Activated T-helper 2 cell treated with anti-CD3 and anti-CD28 coated beads, Interferon-gamma antibody, Interleukin-2, Interleukin-4, amounts not matched to agents 10 μg/mL and 5 μg/mL and 100 μg/mL, durations not matched to agents 14 hours and 24 hours and 36 hours (primary cell): ENCODE results near the gene CAMTA1. TPM values are rescaled to one million over a fixed set of nuclear protein-coding genes. Genes with fewer than 3 reads are reported as not detected.

Source experiments
- DNase-seq: peaks from one replicate; pipeline ENCODE4 v3.0.0; 2021; ENCODE audit warnings: low spot score
- H3K27ac Mint-ChIP-seq: one replicate; pipeline ENCODE4 v1.8.0; 2021; ENCODE audit warnings: mixed read lengths
- H3K27me3 Mint-ChIP-seq: one replicate; pipeline ENCODE4 v1.8.0; 2021; ENCODE audit warnings: low read depth, mixed read lengths
- H3K36me3 Mint-ChIP-seq: one replicate; pipeline ENCODE4 v1.8.0; 2021; ENCODE audit warnings: low read depth, mixed read lengths
- H3K4me1 Mint-ChIP-seq: one replicate; pipeline ENCODE4 v1.8.0; 2021; ENCODE audit warnings: low read depth, mixed read lengths
- H3K4me3 Mint-ChIP-seq: one replicate; pipeline ENCODE4 v1.8.0; 2021; ENCODE audit warnings: low read depth, mild to moderate bottlenecking, moderate library complexity, mixed read lengths
- H3K9me3 Mint-ChIP-seq: one replicate; pipeline ENCODE4 v1.8.0; 2021; ENCODE audit warnings: mixed read lengths
- intact Hi-C: fragments of 100-400 bp; cut with micrococcal nuclease; formaldehyde crosslinking; loops from one replicate; pipeline ENCODE4 v1.15.1; 2023
- total RNA-seq: library from RNA; stranded (reverse); gene quantifications from 2 replicates; pipeline ENCODE4 v1.2.3, GENCODE V29; 2022

The CAMTA1 gene
- total RNA-seq, 1 donor from 2014 or later = 62.9 TPM

DNA sequence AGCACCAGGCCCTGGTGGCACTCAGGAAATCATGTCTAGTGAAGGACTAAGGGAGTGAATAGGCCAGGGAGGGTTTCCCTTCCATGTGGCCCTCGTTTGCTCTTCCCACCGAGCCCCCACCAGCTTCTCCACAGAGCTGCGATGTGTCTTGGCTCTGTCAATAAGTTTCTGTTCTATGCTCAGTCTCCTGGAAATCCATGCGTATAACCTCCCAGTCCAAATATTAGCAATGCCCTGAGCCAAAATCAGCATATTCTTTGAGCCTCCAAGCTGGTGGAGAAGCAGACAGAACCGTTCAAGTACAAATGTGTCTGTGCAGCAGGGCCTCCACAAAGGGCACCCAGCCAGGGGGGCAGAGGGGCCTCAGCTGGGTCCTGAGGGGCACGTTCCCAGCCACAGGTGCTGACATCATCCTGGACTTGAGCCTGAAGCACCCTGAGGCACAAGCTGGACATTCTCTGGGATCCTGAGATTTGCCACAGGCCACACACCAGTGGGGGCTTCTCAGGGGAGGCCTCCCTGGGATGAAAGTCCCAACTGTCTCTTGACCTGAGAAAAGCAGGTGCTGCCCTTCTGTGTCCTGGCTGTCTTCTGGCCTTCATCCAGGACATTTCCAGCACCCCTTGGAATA lies 635.3 kb downstream of the CAMTA1 start:
- Mint-ChIP-seq H3K27ac (no peak overlapping the region), H3K9me3 (no peaks in the 10 kb centered on the region), H3K27me3 (no peaks in the 10 kb centered on the region), H3K4me3 (no peak overlapping the region), H3K4me1 (no peaks in the 10 kb centered on the region), H3K36me3 (no peaks in the 10 kb centered on the region)
- intact Hi-C loops = no loop called here
- DNase-seq = no peak

DNA sequence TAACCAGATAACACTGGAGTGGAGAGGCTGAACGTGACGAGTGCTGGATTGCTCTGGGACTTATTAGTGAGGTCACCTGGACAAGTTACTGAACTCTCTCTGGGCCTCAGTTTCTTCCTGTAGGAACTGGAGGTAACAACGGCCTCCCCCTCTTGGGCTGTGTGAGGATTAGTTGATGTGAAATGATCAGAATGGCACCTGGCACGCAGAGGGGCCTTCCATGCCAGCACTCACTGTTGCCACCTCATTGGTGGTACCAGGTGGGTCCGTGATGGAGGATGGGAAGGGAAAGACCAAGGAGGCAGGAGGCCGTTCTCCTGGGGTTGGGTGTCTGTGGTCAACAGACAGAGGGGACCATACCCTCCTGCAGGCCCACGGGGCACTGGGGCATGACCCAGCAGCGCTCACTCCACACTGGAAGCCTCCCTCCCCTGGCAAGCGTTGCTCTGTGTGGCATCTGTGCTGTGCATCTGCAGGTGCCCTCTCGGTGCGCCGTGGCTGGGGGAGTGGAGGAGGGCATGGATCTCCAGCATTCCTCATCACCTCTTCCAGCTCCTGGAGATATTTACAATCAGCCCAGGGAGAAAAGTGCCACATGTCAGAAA lies 636.3 kb downstream of the CAMTA1 start:
- DNase-seq = no peak

DNA sequence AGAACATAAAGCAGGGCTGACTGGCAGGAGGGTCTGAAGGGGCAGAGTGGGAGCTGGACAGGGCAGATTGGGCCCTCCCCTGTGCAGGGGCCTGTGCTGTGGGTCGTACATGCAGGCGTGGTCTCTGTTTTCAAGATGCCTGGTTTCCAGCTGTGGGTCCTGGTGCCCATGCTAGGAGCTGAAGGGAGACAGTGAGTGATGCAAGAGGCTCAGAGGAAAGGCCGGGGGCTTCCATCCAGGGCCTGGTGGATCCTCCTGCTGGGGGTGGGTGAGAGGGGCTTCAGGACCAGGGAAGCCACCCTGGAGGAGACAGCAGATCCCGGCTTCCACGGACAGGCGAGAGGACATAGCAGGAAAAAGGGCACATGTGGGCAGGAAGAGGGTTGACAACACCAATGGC lies 636.8 kb downstream of the CAMTA1 start:
- H3K9me3 Mint-ChIP-seq = no peaks in the 10 kb centered on the region
- H3K27ac Mint-ChIP-seq = no peak overlapping the region
- H3K27me3 Mint-ChIP-seq = no peaks in the 10 kb centered on the region
- H3K4me3 Mint-ChIP-seq = no peak overlapping the region
- no peaks in the 10 kb centered on the region for H3K36me3 Mint-ChIP-seq
- no peak for DNase-seq
- H3K4me1 Mint-ChIP-seq = no peaks in the 10 kb centered on the region
- intact Hi-C loops = no loop called here

More for the DNA sequence above, 636.3 kb downstream of the CAMTA1 start:
- H3K4me3 Mint-ChIP-seq = no peak overlapping the region
- no peaks in the 10 kb centered on the region for H3K9me3 Mint-ChIP-seq
- intact Hi-C loops = no loop called here
- no peaks in the 10 kb centered on the region for H3K4me1 Mint-ChIP-seq
- no peaks in the 10 kb centered on the region for H3K27me3 Mint-ChIP-seq
- H3K27ac Mint-ChIP-seq = no peak overlapping the region
- H3K36me3 Mint-ChIP-seq = no peaks in the 10 kb centered on the region

DNA sequence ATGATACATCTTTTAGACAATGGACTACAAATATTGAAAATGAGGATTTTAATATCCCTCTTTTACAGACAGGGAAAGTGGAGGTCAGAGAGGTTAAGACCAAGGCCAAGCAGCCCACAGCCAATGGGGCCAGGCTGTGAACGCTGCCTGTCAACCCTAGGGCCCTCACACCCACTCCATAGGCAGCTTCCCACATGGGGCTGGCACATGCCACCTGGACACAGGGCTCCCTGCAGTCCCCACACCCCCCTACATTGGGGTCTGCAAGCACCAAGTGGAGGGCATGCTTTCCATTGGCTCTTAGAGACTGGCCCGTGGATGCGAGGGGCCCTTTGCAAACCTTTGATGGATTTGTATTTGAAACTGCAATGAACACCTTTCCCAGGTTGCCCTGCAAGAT lies 637.3 kb downstream of the CAMTA1 start:
- Mint-ChIP-seq H3K27me3 (no peaks in the 10 kb centered on the region), H3K4me3 (no peak overlapping the region), H3K27ac (no peak overlapping the region), H3K36me3 (no peaks in the 10 kb centered on the region), H3K9me3 (no peaks in the 10 kb centered on the region), H3K4me1 (no peaks in the 10 kb centered on the region)
- no peak for DNase-seq
- intact Hi-C loops = no loop called here

DNA sequence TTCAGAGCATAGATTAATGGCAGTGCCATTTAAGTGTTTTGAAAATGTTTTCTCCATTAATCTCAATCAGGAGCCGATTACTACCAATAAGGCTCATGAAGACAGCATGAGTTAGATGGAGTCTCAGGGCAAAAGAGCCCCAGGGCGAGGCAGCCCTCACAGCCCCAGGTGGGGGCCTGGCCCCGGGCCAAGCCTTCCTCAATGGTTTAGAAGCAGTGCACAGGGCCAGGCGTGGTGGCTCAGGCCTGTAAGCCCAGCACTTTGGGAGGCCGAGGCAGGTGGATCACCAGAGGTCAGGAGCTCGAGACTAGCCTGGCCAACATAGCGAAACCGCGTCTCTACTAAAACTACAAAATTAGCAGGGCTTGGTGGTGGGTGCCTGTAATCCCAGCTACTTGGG lies 637.7 kb downstream of the CAMTA1 start:
- H3K4me3 Mint-ChIP-seq = no peak overlapping the region
- no peaks in the 10 kb centered on the region for H3K9me3 Mint-ChIP-seq
- H3K27ac Mint-ChIP-seq = no peak overlapping the region
- no peak for DNase-seq
- H3K4me1 Mint-ChIP-seq = no peaks in the 10 kb centered on the region
- no peaks in the 10 kb centered on the region for H3K27me3 Mint-ChIP-seq
- intact Hi-C loops = no loop called here
- no peaks in the 10 kb centered on the region for H3K36me3 Mint-ChIP-seq

DNA sequence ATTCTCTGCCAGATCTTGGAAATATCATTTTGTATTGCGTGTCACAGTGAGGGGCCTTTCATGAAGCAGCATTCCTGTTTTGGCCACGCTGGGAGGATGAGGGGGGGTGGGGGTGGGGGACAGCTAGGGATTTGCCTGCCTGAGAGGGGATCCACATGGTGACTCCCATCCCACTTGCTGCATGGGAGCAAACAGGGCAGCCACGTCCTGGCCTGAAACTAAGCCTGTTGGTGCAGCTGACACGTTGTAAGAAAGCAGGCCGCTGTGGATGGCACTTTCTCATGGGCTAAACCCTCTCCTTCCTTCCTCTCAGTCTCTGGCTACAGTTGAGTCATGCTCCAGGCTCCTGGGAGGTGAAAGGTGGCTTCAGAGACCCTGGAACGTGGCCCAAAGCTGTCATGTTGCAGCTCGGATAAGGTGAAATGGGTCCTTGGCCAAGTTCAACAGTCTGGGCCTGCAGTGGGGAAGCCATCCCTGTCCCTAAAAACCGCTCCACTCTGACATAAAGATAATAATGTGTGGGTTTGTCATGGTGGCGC lies 639.2 kb downstream of the CAMTA1 start:
- Mint-ChIP-seq H3K27me3 (no peaks in the 10 kb centered on the region), H3K9me3 (no peaks in the 10 kb centered on the region), H3K27ac (no peak overlapping the region), H3K4me3 (no peak overlapping the region), H3K36me3 (no peaks in the 10 kb centered on the region), H3K4me1 (no peaks in the 10 kb centered on the region)
- no peak for DNase-seq
- intact Hi-C loops = no loop called here

DNA sequence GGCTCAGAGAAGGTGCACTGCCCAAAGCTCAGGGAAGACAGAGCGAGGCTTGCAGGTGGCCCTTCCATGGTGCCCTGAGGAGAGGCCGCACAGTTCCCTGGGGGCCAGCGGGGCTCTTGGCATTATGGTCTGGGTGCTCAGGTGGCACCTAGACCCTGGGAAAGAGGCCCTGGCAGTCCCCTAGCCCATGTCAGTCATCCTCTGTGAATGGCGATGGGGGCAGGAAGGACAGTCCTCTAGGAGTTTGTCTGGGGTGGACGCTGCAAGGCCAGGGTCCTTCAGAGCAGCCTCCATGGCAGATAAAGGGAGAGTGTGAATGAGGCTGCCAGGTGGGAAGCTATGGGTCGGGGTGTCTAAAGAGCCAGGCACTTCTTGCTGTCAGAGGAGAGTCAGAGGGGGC lies 640.0 kb downstream of the CAMTA1 start:
- intact Hi-C loops = no loop called here
- no peaks in the 10 kb centered on the region for H3K36me3 Mint-ChIP-seq
- no peaks in the 10 kb centered on the region for H3K27me3 Mint-ChIP-seq
- H3K4me3 Mint-ChIP-seq = no peak overlapping the region
- no peaks in the 10 kb centered on the region for H3K9me3 Mint-ChIP-seq
- H3K27ac Mint-ChIP-seq = no peak overlapping the region
- DNase-seq = no peak
- H3K4me1 Mint-ChIP-seq = no peaks in the 10 kb centered on the region

DNA sequence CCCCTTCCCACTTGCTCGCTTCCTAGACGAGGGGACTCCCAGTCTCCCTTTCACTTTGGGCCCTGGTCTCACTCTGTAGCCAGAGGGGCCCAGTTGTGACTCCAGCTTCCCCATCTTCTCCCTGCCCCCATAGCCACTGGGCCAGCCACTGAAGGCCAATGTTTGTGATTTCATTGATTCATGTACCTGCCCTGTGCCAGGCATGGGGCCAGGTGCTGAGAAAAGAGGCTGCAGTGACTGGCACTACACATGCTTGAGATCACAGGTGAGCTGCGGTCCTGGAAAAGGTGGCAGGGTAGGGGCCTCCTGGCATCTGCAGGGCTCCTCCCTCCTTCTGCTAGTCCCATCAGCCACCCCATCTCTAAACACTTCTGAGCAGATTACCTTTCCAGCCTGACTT lies 640.5 kb downstream of the CAMTA1 start:
- no peaks in the 10 kb centered on the region for H3K4me1 Mint-ChIP-seq
- H3K27ac Mint-ChIP-seq = no peak overlapping the region

DNA sequence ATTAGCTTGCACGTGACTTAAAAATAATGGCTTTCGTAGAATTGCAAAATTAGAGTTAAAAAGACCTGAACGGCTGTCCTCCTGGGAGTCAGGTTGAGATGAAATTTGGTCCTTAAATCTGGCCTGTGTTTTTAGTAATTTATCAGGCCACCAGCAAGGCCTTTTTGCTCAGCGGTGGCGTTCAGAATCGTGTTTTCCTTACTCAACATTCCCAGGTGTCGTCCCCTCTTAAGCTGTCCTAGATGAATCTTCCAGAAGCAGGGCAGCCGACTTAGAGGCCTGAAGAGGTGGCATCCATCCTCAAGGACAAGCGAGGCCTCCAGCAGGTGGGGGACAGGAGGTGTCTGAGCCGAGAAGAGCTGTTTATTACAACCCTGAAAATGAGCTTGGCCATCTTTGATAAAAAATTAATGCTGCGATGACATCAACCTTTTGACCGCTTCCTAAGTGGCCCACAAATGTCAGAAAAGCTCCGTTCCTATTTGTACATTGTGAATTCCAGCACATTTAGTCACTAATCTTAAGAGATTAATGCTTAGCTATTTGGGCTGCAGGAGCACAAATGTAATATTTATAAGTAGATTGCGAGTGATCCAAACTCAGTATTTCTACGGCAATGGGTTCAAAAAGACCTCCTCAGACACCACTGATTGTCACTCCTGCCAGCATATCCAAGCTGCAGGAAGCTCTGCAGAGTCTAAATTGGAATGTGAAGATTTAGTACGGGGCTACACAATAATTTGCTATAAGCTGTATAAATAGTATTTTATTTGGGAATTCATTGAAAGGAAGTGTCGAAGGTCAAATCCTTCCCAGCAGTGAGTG lies 641.7 kb downstream of the CAMTA1 start:
- no peaks in the 10 kb centered on the region for H3K4me1 Mint-ChIP-seq
- no peaks in the 10 kb centered on the region for H3K27me3 Mint-ChIP-seq
- no peak overlapping the region for H3K27ac Mint-ChIP-seq
- DNase-seq = no peak
- no peaks in the 10 kb centered on the region for H3K36me3 Mint-ChIP-seq
- H3K9me3 Mint-ChIP-seq = no peaks in the 10 kb centered on the region
- no peak overlapping the region for H3K4me3 Mint-ChIP-seq
- intact Hi-C loops = no loop called here

More for the DNA sequence above, 640.5 kb downstream of the CAMTA1 start:
- Mint-ChIP-seq H3K36me3 (no peaks in the 10 kb centered on the region), H3K4me3 (no peak overlapping the region), H3K27me3 (no peaks in the 10 kb centered on the region), H3K9me3 (no peaks in the 10 kb centered on the region)
- intact Hi-C loops = no loop called here
- DNase-seq = no peak

DNA sequence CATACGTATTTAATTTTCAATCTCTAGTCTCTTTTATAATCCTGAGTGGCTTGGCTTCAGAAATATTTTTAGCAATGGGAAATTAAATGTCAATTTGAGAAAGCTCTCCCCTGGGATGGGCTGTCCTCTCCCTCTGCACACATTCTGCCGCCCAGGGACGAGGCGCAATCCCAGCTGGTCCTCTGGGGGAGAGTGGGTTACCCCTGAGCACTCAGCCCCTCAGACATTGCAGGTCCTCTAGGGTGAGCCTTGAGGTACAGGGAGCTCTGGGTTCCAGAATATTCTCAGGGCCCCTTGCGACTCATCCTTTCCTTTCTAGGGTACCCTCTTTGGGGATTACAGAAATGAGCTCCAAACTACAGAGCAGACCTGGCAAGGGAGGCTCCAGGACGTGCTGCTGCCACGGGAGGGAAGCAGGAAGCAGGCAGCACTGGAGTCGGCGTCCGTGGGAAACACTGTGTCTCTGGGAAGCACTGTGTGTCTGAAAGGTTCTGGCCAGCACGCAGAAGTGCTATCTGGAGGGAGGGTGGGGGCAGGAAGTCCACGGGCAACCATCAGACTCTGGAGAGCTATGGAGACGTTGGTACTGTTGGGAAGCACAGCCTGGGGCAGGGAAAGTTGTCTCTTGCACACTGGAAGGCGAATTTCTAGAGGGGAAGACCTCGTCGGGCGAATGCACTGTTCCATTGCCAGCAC lies 642.5 kb downstream of the CAMTA1 start:
- no peaks in the 10 kb centered on the region for H3K27me3 Mint-ChIP-seq

DNA sequence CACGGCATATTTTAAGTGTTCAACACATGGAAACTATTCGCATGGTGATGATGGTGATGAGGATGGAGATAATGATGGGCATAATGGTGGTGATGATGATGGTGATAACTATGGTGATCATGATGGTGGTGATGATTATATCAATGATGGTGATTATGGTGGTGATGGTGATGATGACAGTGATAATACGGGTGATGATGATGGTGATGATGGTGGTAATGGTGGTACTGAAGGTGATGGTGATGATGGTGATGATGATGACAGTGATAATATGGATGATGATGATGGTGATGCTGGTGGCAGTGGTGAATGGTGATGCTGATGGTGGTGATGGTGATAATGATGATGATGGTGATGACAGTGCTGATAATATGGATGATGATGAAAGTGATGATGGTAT lies 644.0 kb downstream of the CAMTA1 start:
- intact Hi-C loops = no loop called here
- Mint-ChIP-seq H3K36me3 (no peaks in the 10 kb centered on the region), H3K27ac (no peak overlapping the region)

More for the DNA sequence above, 642.5 kb downstream of the CAMTA1 start:
- no peak overlapping the region for H3K4me3 Mint-ChIP-seq
- H3K9me3 Mint-ChIP-seq = no peaks in the 10 kb centered on the region
- intact Hi-C loops = no loop called here
- no peaks in the 10 kb centered on the region for H3K4me1 Mint-ChIP-seq
- no peak for DNase-seq
- H3K27ac Mint-ChIP-seq = no peak overlapping the region
- no peaks in the 10 kb centered on the region for H3K36me3 Mint-ChIP-seq

DNA sequence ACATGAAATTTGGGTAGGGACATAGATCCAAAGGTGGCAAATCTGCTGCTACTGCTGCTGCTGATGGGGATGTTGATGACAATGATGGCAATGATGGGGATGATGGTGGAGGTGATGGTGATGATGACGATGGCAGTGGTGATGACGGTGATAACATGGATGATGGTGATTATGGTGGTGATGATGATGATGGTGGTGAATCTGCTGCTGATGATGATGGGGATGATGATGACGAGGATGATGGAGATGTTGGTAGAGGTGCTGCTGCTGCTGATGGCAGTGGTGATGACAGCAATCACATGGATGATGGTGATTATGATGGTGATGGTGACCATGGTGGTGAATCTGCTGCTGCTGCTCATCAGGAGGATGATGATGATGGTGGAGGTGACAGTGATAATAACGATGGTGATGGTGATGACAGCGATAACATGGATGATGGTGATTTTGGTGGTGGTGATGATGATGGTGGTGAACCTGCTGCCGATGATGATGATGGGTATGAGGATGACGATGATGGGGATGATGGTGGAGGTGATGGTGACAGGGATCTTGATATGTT lies 644.9 kb downstream of the CAMTA1 start:
- Mint-ChIP-seq H3K4me1 (no peaks in the 10 kb centered on the region), H3K9me3 (no peaks in the 10 kb centered on the region), H3K27me3 (no peaks in the 10 kb centered on the region), H3K36me3 (no peaks in the 10 kb centered on the region), H3K27ac (no peak overlapping the region), H3K4me3 (no peak overlapping the region)
- intact Hi-C loops = no loop called here
- no peak for DNase-seq

More for the DNA sequence above, 644.0 kb downstream of the CAMTA1 start:
- no peaks in the 10 kb centered on the region for H3K27me3 Mint-ChIP-seq
- no peak overlapping the region for H3K4me3 Mint-ChIP-seq
- no peaks in the 10 kb centered on the region for H3K4me1 Mint-ChIP-seq
- H3K9me3 Mint-ChIP-seq = no peaks in the 10 kb centered on the region
- no peak for DNase-seq
